ENCODE results near the gene ZNF580.

ZNF580 gene

DNA sequence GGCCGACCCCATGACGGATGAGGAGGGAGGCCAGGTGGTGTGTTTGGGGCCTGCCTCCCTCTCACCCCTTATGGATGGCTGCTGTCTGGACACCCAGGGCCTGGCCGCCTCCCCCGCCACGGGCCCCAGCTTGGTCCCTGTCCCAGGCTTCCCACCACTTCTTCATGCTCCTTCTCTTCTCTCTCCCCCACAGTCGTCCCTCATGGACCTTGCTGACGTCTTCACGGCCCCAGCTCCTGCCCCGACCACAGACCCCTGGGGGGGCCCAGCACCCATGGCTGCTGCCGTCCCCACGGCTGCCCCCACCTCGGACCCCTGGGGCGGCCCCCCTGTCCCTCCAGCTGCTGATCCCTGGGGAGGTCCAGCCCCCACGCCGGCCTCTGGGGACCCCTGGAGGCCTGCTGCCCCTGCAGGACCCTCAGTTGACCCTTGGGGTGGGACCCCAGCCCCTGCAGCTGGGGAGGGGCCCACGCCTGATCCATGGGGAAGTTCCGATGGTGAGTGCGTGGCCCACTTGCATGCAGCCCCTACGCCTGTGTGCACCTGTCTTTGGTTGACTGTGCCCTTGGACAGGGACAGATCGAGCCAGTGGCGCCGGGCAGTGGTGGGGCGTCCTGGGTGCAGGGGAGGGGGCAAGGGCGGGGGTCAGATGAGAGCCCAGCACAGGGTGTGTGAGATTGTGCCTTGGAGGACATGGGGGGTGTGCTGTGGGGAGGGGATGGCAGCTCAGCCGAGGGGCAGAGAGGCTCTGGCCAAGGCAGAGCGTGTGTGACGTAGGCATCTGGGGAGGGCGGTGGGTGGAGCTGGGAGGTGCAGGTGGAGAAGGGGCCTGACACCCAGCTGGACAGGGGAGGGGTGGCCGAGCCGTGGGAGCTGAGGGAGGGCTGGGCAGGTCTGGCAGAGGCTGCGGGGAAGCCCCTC, 51.0 kb downstream of the ZNF580 start:
- TF ChIP-seq CTCF (IDR thresholded peaks at IDR 0.05; ENCODE audit: extremely low read depth, missing control alignments), result no peak
- no peak for DNase-seq (ENCODE audit: low spot score)

- TF ChIP-seq CTCF (IDR thresholded peaks at IDR 0.05; ENCODE audit: extremely low read depth, missing control alignments), result no peak
- no peak for DNase-seq (ENCODE audit: low spot score)
Observed at GRCh38 chr19:55692681-55693081, 51.9 kb downstream of the ZNF580 start.
